Measurements from ENCODE around the gene TANC2.

- TF ChIP-seq EP300 (IDR thresholded peaks at IDR 0.05): no peak
- peak; percentile 71 to 88 (median 73) for TF ChIP-seq CTCF (IDR thresholded peaks at IDR 0.05)
Measured at GRCh38 chr17:62968445-62968923, 2.4 kb downstream of the TANC2 start.
